A549 (cell line): Measurements from ENCODE around the gene MANF. TPM values are rescaled to one million over a fixed set of nuclear protein-coding genes. Genes with fewer than 3 reads are reported as not detected.

Source experiments
- ATAC-seq, 2 experiments: fragments of 200-7000 bp in 1 of 2; fragments of >200 bp in 1 of 2; cut with Nextera tagmentation in 1 of 2; cut with Tn5 transposase in 1 of 2; 3 replicates each; pipeline versions ENCODE4 v1.8.0 to v1.9.1; 2018 to 2020; ENCODE audit warnings: mild to moderate bottlenecking in 1 of 2, moderate library complexity in 1 of 2
- CTCF ChIA-PET: fragments of 300-600 bp; sonication (Branson Sonifier 250); formaldehyde crosslinking; extraction: SDS; loops from one replicate; lab custom pipeline; 2021; ENCODE audit warnings: antibody characterized with exemption, inconsistent platforms; lab: Yijun Ruan, JAX
- POLR2A ChIA-PET: fragments of 350-600 bp; formaldehyde crosslinking; extraction: SDS; loops from one replicate; lab custom pipeline; 2021; ENCODE audit warnings: antibody characterized with exemption, inconsistent platforms; lab: Yijun Ruan, JAX
- DNase-seq, 2 experiments: peaks; one replicate each; pipeline versions ENCODE4 v3.0.0 to v3.0.0-alpha.2; 2011 to 2016; ENCODE audit warnings: low read depth in 1 of 2, low spot score in 1 of 2
- FAIRE-seq: peaks from 2 replicates; lab custom pipeline; 2011; peaks lifted over from hg19 to GRCh38; lab: Jason Lieb, UNC
- H3K27ac ChIP-seq, 2 experiments: fragments of >200 bp; sonication (Bioruptor Twin); formaldehyde crosslinking; 3 replicates each; pipeline ENCODE4 v1.5.1; 2016 to 2017
- H3K4me1 ChIP-seq: fragments of >200 bp; sonication (Bioruptor Twin); formaldehyde crosslinking; 3 replicates; pipeline ENCODE4 v1.6.1; 2016
- H3K4me2 ChIP-seq: fragments of >200 bp; sonication (Bioruptor Twin); formaldehyde crosslinking; 3 replicates; pipeline ENCODE4 v1.6.1; 2016
- H3K4me3 ChIP-seq: fragments of >200 bp; sonication (Bioruptor Twin); formaldehyde crosslinking; 3 replicates; pipeline ENCODE4 v1.5.1; 2016
- H3K9me3 ChIP-seq: fragments of >200 bp; sonication (Bioruptor Twin); formaldehyde crosslinking; 3 replicates; pipeline ENCODE4 v1.6.1; 2016
- BHLHE40 ChIP-seq: IDR thresholded peaks from 2 replicates; pipeline ENCODE4 v1.6.1; 2012; ENCODE audit warnings: low read depth, low read length, inconsistent platforms
- FOSB ChIP-seq: fragments of 250-450 bp; sonication (Bioruptor Pico); IDR thresholded peaks from 2 replicates; pipeline ENCODE4 v1.5.0; 2020; ENCODE audit warnings: mild to moderate bottlenecking, moderate library complexity
- FOXS1 ChIP-seq: fragments of 250-450 bp; sonication (Bioruptor Pico); IDR thresholded peaks from 2 replicates; pipeline ENCODE4 v1.5.0; 2020; ENCODE audit warnings: mild to moderate bottlenecking, moderate library complexity
- GATA3 ChIP-seq: IDR thresholded peaks from 2 replicates; pipeline ENCODE4 v1.6.1; 2012; ENCODE audit warnings: borderline replicate concordance
- HMGXB4 ChIP-seq: fragments of 250-450 bp; sonication (Bioruptor Pico); IDR thresholded peaks from 2 replicates; pipeline ENCODE4 v1.5.0; 2021; ENCODE audit warnings: mild to moderate bottlenecking, moderate library complexity, borderline replicate concordance
- HOXB13 ChIP-seq: fragments of 250-450 bp; sonication (Bioruptor Pico); IDR thresholded peaks from 2 replicates; pipeline ENCODE4 v1.5.0; 2020; ENCODE audit warnings: low read depth, mild to moderate bottlenecking, moderate library complexity
- NPAS2 ChIP-seq: fragments of 250-450 bp; sonication (Bioruptor Pico); IDR thresholded peaks from 2 replicates; pipeline ENCODE4 v1.8.0; 2022; ENCODE audit warnings: mild to moderate bottlenecking, moderate library complexity, borderline replicate concordance
- PBX3 ChIP-seq: IDR thresholded peaks from 2 replicates; pipeline ENCODE4 v1.6.1; 2012
- POLR2AphosphoS2 ChIP-seq: conservative IDR thresholded peaks from 2 replicates; pipeline ENCODE4 v1.6.1; 2012; ENCODE audit warnings: low read length, improper control_type of control experiment, inconsistent platforms
- RAD21 ChIP-seq, 2 experiments: fragments of >200 bp in 1 of 2; sonication (Bioruptor Twin) in 1 of 2; formaldehyde crosslinking in 1 of 2; IDR thresholded peaks in 1 of 2; conservative IDR thresholded peaks in 1 of 2; 2 replicates in 1 of 2; 3 replicates in 1 of 2; pipeline ENCODE4 v1.6.1; 2012 to 2018; ENCODE audit warnings: inconsistent platforms in 1 of 2
- RARB ChIP-seq: fragments of 250-450 bp; sonication (Bioruptor Pico); IDR thresholded peaks from 2 replicates; pipeline ENCODE4 v1.8.0; 2021; ENCODE audit warnings: mild to moderate bottlenecking, moderate library complexity
- RFX5 ChIP-seq: fragments of 450-650 bp; IDR thresholded peaks from 2 replicates; pipeline ENCODE4 v1.7.1; 2014; ENCODE audit warnings: antibody characterized with exemption, mild to moderate bottlenecking, moderate library complexity
- ZFP36 ChIP-seq: fragments of 450-650 bp; IDR thresholded peaks from 2 replicates; pipeline ENCODE4 v1.6.1; 2014; ENCODE audit warnings: borderline replicate concordance; ENCODE audit not compliant: partially characterized antibody
- ZSCAN20 ChIP-seq: fragments of 250-450 bp; sonication (Bioruptor Pico); IDR thresholded peaks from 2 replicates; pipeline ENCODE4 v1.8.0; 2022; ENCODE audit warnings: mild to moderate bottlenecking, moderate library complexity
- WGBS: methylation state at CpG from one replicate; pipeline ENCODE4 v1.1.6; 2017; ENCODE audit errors: missing lambda C conversion rate; 5-methylcytosine and 5-hydroxymethylcytosine counted together
- polyA plus RNA-seq, 4 experiments: library from polyadenylated mRNA; depleted of rRNA in 3 of 4; stranded (reverse); fragments of >200 nt; fragmentation: RNase III in 1 of 4; extraction: RNeasy Plus Mini Kit Qiagen cat#74134 plus additional on column Dnase treatment in 1 of 4; gene quantifications; 2 replicates in 3 of 4; 3 replicates in 1 of 4; pipeline ENCODE4 v1.2.3, GENCODE V29; 2011 to 2017
- TF ChIP-seq, protein P1 (sequence below): fragments of >200 bp; sonication (Bioruptor Twin); formaldehyde crosslinking; IDR thresholded peaks from 2 replicates; pipeline ENCODE4 v1.6.1; 2016
- TF ChIP-seq, protein P2 (sequence below): fragments of 150-350 bp; IDR thresholded peaks from 2 replicates; pipeline ENCODE4 v1.6.1; 2014; ENCODE audit warnings: low read depth, mild to moderate bottlenecking, low read length

MANF gene
- polyA plus RNA-seq, 2 of the 4 experiments (the other 2 are of a cell fraction) = 67.8 to 84.9 TPM

DNA sequence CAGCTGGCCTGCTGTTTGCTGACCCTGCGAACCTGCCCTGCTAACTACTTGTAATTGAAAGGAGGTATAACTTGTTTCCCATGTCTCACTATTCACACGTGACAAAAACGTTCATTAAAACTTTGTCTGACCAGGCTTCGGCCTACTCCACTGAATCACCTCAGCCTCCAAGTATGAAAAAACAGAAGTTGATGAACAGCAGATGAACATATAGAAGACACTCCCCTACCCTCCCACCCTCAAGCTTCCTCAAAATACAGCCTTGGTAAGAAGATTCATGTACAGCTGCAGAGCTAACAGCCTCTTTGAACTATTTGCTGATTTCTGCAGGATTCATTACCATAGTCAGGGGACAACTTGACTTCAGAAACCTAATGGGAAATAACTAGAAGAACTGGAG lies 16.6 kb downstream of the MANF start:
- DNase-seq = no peak
- 88% methylated on average over 4 of the region's 4 CpGs for WGBS
- ChIA-PET POLR2A (no interaction called here), CTCF (interaction anchor here (1.0 to 2.4 kb wide), 2 partner anchors 12 to 33 kb away, joined by 3 to 8 read pairs; no protein-coding TSS in a partner anchor)
- TF ChIP-seq HMGXB4 (CRISPR knock-in tag) = no peak
- TF ChIP-seq RFX5 = no peak
- Histone ChIP-seq H3K4me1 (no peaks in the 10 kb centered on the region), H3K4me3 (no peak overlapping the region), H3K27ac (no peak overlapping the region), H3K9me3 (no peaks in the 10 kb centered on the region), H3K4me2 (no peak overlapping the region)
- ATAC-seq = no peak
- FAIRE-seq = no peak

DNA sequence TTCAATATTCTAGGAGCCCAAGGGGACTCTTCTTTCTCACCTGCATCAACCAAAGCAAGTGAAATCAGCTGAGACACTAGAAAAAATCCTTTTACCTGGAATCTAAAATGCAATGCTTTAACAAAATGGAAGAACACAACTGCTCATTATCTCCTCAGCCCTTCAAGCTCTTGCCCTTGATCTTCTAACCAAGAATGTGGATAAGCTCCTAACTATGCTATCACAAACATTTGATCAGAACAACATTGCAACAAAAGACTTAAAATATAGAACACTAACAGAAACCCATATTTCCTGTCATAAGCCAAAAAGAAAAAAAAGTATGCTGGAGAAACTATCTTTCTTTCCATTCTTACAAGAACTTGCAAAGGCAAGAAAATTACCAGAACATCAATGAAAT lies 18.6 kb downstream of the MANF start:
- no peak for ATAC-seq
- no peak overlapping the region for H3K4me3 ChIP-seq
- H3K4me2 ChIP-seq = no peak overlapping the region
- POLR2A ChIA-PET = no interaction called here
- no peaks in the 10 kb centered on the region for H3K4me1 ChIP-seq
- no peak for FAIRE-seq
- no peak for DNase-seq
- CTCF ChIA-PET = interaction anchor here (0.6 to 2.4 kb wide), 2 partner anchors 14 to 72 kb away, joined by 3 to 8 read pairs; no protein-coding TSS in a partner anchor
- TF ChIP-seq POLR2AphosphoS2 = no peak
- TF ChIP-seq, protein P1, sequence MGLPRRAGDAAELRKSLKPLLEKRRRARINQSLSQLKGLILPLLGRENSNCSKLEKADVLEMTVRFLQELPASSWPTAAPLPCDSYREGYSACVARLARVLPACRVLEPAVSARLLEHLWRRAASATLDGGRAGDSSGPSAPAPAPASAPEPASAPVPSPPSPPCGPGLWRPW = no peak
- no peak for TF ChIP-seq ZFP36
- TF ChIP-seq NPAS2 (CRISPR knock-in tag) = no peak
- TF ChIP-seq RAD21 (conservative IDR thresholded peaks at IDR 0.05 in 1 of 2, IDR thresholded peaks at IDR 0.05 in 1 of 2) = no peak
- TF ChIP-seq PBX3 = no peak
- no peak for TF ChIP-seq RARB
- no peak for TF ChIP-seq ZSCAN20 (CRISPR knock-in tag)
- TF ChIP-seq, protein P2, sequence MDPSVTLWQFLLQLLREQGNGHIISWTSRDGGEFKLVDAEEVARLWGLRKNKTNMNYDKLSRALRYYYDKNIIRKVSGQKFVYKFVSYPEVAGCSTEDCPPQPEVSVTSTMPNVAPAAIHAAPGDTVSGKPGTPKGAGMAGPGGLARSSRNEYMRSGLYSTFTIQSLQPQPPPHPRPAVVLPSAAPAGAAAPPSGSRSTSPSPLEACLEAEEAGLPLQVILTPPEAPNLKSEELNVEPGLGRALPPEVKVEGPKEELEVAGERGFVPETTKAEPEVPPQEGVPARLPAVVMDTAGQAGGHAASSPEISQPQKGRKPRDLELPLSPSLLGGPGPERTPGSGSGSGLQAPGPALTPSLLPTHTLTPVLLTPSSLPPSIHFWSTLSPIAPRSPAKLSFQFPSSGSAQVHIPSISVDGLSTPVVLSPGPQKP = no peak
- TF ChIP-seq GATA3 = no peak
- no peak for TF ChIP-seq BHLHE40
- TF ChIP-seq FOXS1 = no peak
- TF ChIP-seq, all 56 proteins: peak for 0
- H3K27ac ChIP-seq = no peak overlapping the region
- no peaks in the 10 kb centered on the region for H3K9me3 ChIP-seq

DNA sequence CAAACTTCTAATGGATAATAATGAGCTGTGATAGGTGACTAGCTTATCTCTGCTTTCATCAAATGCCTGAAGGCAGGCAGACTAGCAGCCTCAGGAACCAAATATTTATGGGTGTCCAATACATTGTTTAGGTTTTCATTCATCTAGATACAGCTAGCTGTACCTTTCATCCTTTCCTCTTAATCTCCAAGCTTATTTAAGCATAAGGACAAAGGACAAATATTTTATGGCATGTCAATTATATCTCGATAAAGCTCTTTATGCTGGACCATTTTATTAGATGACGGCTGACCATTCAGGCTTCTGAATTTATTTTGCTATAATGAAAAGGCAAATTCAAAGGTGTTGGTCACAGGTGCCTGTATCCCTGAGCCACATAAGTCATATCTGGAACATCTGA lies 22.9 kb downstream of the MANF start:
- H3K4me1 ChIP-seq = no peaks in the 10 kb centered on the region
- H3K4me2 ChIP-seq = no peak overlapping the region
- DNase-seq = no peak
- WGBS = 94% methylated on average over 2 of the region's 2 CpGs
- ATAC-seq = no peak
- ChIA-PET POLR2A (interaction anchor here (1.3 kb wide), 1 partner anchor 12 kb away, joined by 3 read pairs; no protein-coding TSS in a partner anchor), CTCF (no interaction called here)
- no peaks in the 10 kb centered on the region for H3K9me3 ChIP-seq
- FAIRE-seq = no peak
- no peak overlapping the region for H3K4me3 ChIP-seq
- H3K27ac ChIP-seq = no peak overlapping the region
- TF ChIP-seq ZFP36 (no peak), HOXB13 (CRISPR knock-in tag) (no peak), ZSCAN20 (CRISPR knock-in tag) (no peak), FOSB (no peak), RAD21 (conservative IDR thresholded peaks at IDR 0.05 in 1 of 2, IDR thresholded peaks at IDR 0.05 in 1 of 2) (no peak), PBX3 (no peak)
- TF ChIP-seq, all 56 proteins: peak for 0
